ENCODE results near the gene PPM1J. TPM values are rescaled to one million over a fixed set of nuclear protein-coding genes. Genes with fewer than 3 reads are reported as not detected.

Gene PPM1J
- total and polyA plus RNA-seq, 9 of the 15 experiments (the other 6 are each of a cell fraction or from before 2014, with no cell fraction given), result 0.25 to 10.5 (median 4.2) TPM

DNA sequence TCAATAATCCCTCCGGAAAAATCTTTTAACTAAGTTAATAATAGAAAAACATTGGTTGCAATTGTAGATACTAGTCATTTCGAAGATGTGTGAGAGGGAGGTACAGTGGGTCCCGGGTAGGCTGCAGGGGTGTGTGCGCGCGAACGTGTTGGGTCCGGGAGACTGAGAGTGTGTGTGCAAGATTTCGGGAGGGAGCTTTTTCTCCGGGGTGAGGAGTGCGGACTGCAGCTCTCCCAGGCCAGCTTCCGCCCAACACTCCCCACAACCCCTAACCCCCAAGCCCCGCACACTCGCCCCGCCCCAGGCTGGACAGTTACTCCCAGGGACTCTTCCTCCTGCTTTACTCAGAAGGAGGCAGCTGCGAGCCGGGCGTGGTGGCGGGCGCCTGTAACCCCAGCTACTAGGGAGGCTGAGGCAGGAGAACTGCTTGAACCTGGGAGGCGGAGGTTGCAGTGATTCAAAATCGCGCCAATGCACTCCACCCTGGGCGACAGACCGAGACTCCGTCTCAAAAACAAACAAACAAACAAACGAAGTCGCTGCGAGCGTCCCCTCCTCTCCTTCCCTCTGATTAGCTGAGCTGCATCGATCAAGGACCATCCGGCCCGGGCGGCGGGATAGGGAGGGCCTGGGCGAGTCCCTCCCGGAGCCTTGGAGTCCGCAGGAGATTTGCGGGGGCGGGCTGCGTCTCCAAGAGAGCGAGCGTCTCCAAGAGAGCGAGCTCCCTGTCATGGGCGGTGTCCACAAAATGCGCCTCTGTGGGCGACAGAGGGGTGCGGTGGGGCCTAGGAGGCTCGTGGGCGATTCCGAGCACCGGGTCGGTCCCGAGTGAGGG lies 28.3 kb upstream of the PPM1J start:
- Histone ChIP-seq H3K4me3 (no peak overlapping the region), H3K36me3 (ENCODE audit: control insufficient read depth, insufficient read depth, low read length) (no peaks in the 10 kb centered on the region), H2AFZ (ENCODE audit: low read depth, low read length) (no peak overlapping the region), H3K27ac (ENCODE audit: extremely low read depth, low read depth, low read length) (no peak overlapping the region), H3K4me2 (ENCODE audit: insufficient read depth, low read length) (no peak overlapping the region), H3K9me3 (replicated peaks; ENCODE audit: control insufficient read depth, insufficient read depth, low read depth, low read length) (no peaks in the 10 kb centered on the region), H3K79me2 (ENCODE audit: control insufficient read depth, insufficient read depth, low read length) (no peaks in the 10 kb centered on the region), H3K4me1 (replicated peaks in 1 of 2; ENCODE audit: control insufficient read depth in 2 of 2, insufficient read depth in 2 of 2, low read length in 2 of 2) (peaks cover 0 to 11% of the 10 kb centered on the region in 2 experiments; a peak in 1 of 5 replicates), H3K9ac (ENCODE audit: insufficient read depth in 1 of 2, low read depth in 2 of 2, low read length in 2 of 2) (no peak overlapping the region), H3K27me3 (ENCODE audit: control insufficient read depth in 2 of 2, insufficient read depth in 2 of 2, low read length in 2 of 2) (peaks cover 32 to 62% of the 10 kb centered on the region in 2 experiments), H3K9me1 (ENCODE audit: control insufficient read depth, insufficient read depth, low read length) (no peaks in the 10 kb centered on the region), H4K20me1 (replicated peaks; ENCODE audit: control insufficient read depth, insufficient read depth, low read length) (no peaks in the 10 kb centered on the region)
- ATAC-seq (no peak), DNase-seq (ENCODE audit: extremely low read depth in 1 of 4, low spot score in 3 of 4) (no peak), FAIRE-seq (no peak)
- intact Hi-C loops (cut with micrococcal nuclease) (no loop called here), in situ Hi-C loops (cut with MboI) (no loop called here)
- no TSS peak for BruUV-seq (replicated peaks)
- CTCF ChIA-PET (ENCODE audit: low intra/inter-chr PET ratio), result no interaction called here
- TF ChIP-seq EGR1 (conservative IDR thresholded peaks at IDR 0.05) (peak; percentile 24; the same call in 1 of the 2 replicates), XRCC4 (IDR thresholded peaks at IDR 0.05; ENCODE audit: extremely low read depth, insufficient read depth, insufficient read length) (no peak)
- POLR2A ChIA-PET, result interaction anchor here (0.6 to 0.9 kb wide), 3 partner anchors 10 to 21 kb away, joined by 3 to 4 read pairs (median 3); no protein-coding TSS in a partner anchor
- 34% methylated on average over 48 of the region's 54 CpGs for WGBS (ENCODE audit: insufficient coverage, low coverage, missing lambda C conversion rate)

DNA sequence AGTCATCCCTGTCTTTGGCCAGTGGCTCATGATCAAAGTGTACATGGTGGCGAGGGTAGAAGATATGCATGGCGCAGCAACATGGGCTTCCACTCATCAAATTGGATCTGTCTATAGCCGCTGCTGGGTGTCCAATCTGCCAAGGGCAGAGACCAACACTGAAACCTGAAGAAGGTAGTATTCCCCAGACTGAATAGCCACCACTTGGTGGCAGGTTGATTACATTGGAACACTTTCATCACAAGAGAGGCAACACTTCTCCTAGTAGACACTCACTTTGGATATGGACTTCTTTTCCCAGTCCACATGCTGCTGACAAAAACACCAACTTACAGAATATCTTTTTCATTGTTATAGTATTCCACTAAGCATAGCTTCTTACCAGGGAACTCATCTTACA lies 22.4 kb upstream of the PPM1J start:
- DNase-seq (ENCODE audit: extremely low read depth in 1 of 4, low spot score in 3 of 4), result no peak
- no TSS peak for BruUV-seq (replicated peaks)
- TF ChIP-seq MAFK (IDR thresholded peaks at IDR 0.05; ENCODE audit: low read length) (no peak), NCOA4 (IDR thresholded peaks at IDR 0.05; ENCODE audit: partially characterized antibody) (no peak), NFXL1 (CRISPR knock-in tag; IDR thresholded peaks at IDR 0.05) (no peak), KLF16 (IDR thresholded peaks at IDR 0.05) (no peak)
- TF ChIP-seq, protein P1, sequence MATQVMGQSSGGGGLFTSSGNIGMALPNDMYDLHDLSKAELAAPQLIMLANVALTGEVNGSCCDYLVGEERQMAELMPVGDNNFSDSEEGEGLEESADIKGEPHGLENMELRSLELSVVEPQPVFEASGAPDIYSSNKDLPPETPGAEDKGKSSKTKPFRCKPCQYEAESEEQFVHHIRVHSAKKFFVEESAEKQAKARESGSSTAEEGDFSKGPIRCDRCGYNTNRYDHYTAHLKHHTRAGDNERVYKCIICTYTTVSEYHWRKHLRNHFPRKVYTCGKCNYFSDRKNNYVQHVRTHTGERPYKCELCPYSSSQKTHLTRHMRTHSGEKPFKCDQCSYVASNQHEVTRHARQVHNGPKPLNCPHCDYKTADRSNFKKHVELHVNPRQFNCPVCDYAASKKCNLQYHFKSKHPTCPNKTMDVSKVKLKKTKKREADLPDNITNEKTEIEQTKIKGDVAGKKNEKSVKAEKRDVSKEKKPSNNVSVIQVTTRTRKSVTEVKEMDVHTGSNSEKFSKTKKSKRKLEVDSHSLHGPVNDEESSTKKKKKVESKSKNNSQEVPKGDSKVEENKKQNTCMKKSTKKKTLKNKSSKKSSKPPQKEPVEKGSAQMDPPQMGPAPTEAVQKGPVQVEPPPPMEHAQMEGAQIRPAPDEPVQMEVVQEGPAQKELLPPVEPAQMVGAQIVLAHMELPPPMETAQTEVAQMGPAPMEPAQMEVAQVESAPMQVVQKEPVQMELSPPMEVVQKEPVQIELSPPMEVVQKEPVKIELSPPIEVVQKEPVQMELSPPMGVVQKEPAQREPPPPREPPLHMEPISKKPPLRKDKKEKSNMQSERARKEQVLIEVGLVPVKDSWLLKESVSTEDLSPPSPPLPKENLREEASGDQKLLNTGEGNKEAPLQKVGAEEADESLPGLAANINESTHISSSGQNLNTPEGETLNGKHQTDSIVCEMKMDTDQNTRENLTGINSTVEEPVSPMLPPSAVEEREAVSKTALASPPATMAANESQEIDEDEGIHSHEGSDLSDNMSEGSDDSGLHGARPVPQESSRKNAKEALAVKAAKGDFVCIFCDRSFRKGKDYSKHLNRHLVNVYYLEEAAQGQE (IDR thresholded peaks at IDR 0.05; ENCODE audit: borderline replicate concordance), result peak; percentile 10; the same call in 1 of the 2 replicates
- TF ChIP-seq, protein P1 (CRISPR knock-in tag; IDR thresholded peaks at IDR 0.05; ENCODE audit: low read depth), result no peak

More for the DNA sequence above, 22.4 kb upstream of the PPM1J start:
- Histone ChIP-seq H3K27me3 (ENCODE audit: control insufficient read depth in 2 of 2, insufficient read depth in 2 of 2, low read length in 2 of 2) (peaks cover 29 to 31% of the 10 kb centered on the region in 2 experiments), H3K4me3 (no peak overlapping the region), H3K27ac (ENCODE audit: extremely low read depth, low read depth, low read length) (no peak overlapping the region), H3K9ac (ENCODE audit: insufficient read depth in 1 of 2, low read depth in 2 of 2, low read length in 2 of 2) (no peak overlapping the region), H3K9me1 (ENCODE audit: control insufficient read depth, insufficient read depth, low read length) (no peaks in the 10 kb centered on the region), H3K9me3 (replicated peaks; ENCODE audit: control insufficient read depth, insufficient read depth, low read depth, low read length) (no peaks in the 10 kb centered on the region), H3K4me2 (ENCODE audit: insufficient read depth, low read length) (no peak overlapping the region), H3K36me3 (ENCODE audit: control insufficient read depth, insufficient read depth, low read length) (no peaks in the 10 kb centered on the region), H3K4me1 (replicated peaks in 1 of 2; ENCODE audit: control insufficient read depth in 2 of 2, insufficient read depth in 2 of 2, low read length in 2 of 2) (no peaks in the 10 kb centered on the region), H4K20me1 (replicated peaks; ENCODE audit: control insufficient read depth, insufficient read depth, low read length) (no peaks in the 10 kb centered on the region), H3K79me2 (ENCODE audit: control insufficient read depth, insufficient read depth, low read length) (no peaks in the 10 kb centered on the region), H2AFZ (ENCODE audit: low read depth, low read length) (no peak overlapping the region)
- intact Hi-C loops (cut with micrococcal nuclease) (no loop called here), in situ Hi-C loops (cut with MboI) (no loop called here)
- ChIA-PET CTCF (ENCODE audit: low intra/inter-chr PET ratio) (no interaction called here), POLR2A (no interaction called here)
- 4% methylated on average over 3 of the region's 3 CpGs for WGBS (ENCODE audit: insufficient coverage, low coverage, missing lambda C conversion rate)
- ATAC-seq, result peak; percentile 62; the same call in 2 of the 3 replicates
- FAIRE-seq, result peak; percentile 29
